Measurements from ENCODE around the gene PRPF39. TPM values are rescaled to one million over a fixed set of nuclear protein-coding genes. Genes with fewer than 3 reads are reported as not detected.
A peak's percentile ranks its signal among the peaks of the same experiment; 100 is the strongest.

PRPF39 gene
- total RNA-seq, 1 experiment from 2014 or later, result 59.8 TPM

DNA sequence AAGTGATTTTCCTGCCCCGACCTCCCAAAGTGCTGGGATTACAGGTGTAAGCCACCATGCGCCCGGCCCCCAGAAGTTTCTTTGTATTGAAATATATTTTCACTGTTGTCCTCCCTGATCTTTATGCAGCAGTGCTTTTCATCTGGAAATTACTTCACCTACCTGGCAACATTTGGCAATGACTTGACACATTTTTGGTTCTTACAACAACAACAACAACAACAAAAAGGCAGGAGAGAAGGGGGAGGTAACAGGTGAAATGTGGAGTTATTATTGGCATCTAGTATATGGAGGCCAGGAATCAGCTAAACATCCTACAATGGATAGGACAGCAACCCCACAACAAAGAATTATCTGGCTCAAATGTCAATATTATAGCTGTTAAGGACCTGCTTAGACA, 65.7 kb downstream of the PRPF39 start:
- H2BK15ac ChIP-seq (ENCODE audit: low read depth, low read length), result no peak overlapping the region
- H4K20me1 ChIP-seq (ENCODE audit: control insufficient read depth, insufficient read depth, insufficient read length), result no peaks in the 10 kb centered on the region
- H3T11ph ChIP-seq (ENCODE audit: low read length), result no peak overlapping the region
- no peaks in the 10 kb centered on the region for H3K27me3 Mint-ChIP-seq (ENCODE audit: low read depth)
- H2BK20ac ChIP-seq (ENCODE audit: low read depth, low read length, poor library complexity, severe bottlenecking), result no peak overlapping the region
- no peak overlapping the region for H3K56ac ChIP-seq (ENCODE audit: insufficient read length, low read depth, low read length)
- no peak overlapping the region for H3K14ac ChIP-seq (ENCODE audit: insufficient read depth, low read length)
- H3K4me2 ChIP-seq (ENCODE audit: insufficient read depth, insufficient read length, low read length), result no peak overlapping the region
- TF ChIP-seq, protein P1, sequence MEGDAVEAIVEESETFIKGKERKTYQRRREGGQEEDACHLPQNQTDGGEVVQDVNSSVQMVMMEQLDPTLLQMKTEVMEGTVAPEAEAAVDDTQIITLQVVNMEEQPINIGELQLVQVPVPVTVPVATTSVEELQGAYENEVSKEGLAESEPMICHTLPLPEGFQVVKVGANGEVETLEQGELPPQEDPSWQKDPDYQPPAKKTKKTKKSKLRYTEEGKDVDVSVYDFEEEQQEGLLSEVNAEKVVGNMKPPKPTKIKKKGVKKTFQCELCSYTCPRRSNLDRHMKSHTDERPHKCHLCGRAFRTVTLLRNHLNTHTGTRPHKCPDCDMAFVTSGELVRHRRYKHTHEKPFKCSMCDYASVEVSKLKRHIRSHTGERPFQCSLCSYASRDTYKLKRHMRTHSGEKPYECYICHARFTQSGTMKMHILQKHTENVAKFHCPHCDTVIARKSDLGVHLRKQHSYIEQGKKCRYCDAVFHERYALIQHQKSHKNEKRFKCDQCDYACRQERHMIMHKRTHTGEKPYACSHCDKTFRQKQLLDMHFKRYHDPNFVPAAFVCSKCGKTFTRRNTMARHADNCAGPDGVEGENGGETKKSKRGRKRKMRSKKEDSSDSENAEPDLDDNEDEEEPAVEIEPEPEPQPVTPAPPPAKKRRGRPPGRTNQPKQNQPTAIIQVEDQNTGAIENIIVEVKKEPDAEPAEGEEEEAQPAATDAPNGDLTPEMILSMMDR (conservative IDR thresholded peaks at IDR 0.05), result no peak
- no peak overlapping the region for H2AK5ac ChIP-seq (ENCODE audit: insufficient read length, low read length)
- no peak overlapping the region for H3K23ac ChIP-seq (ENCODE audit: insufficient read length, low read depth, low read length)
- peaks cover 7 to 19% (median 13%) of the 10 kb centered on the region in 3 experiments for H3K36me3 Mint-ChIP-seq (ENCODE audit: insufficient read depth in 1 of 3, low read depth in 3 of 3)
- no peaks in the 10 kb centered on the region for H3K79me1 ChIP-seq (ENCODE audit: insufficient read depth, low read depth, low read length, poor library complexity, severe bottlenecking)
- no peak overlapping the region for H3K18ac ChIP-seq (ENCODE audit: insufficient read length, low read depth, low read length)
- no peaks in the 10 kb centered on the region for H3K9me3 ChIP-seq (ENCODE audit: control insufficient read depth, low read depth, low read length)
- H3K9ac ChIP-seq (ENCODE audit: extremely low read depth, insufficient read length, low read length), result no peak overlapping the region
- H2BK5ac ChIP-seq (ENCODE audit: insufficient read length, low read length), result no peak overlapping the region
- no peaks in the 10 kb centered on the region; the same call in 1 of the 2 replicates for H3K4me1 ChIP-seq (ENCODE audit: insufficient read depth, low read length)
- no peak overlapping the region for H4K91ac ChIP-seq (ENCODE audit: insufficient read length, low read depth, low read length)
- H3K27me3 ChIP-seq (ENCODE audit: insufficient read depth, low read length), result no peaks in the 10 kb centered on the region
- H3K27ac ChIP-seq (ENCODE audit: insufficient read length, low read depth, low read length), result no peak overlapping the region
- no peaks in the 10 kb centered on the region for H3K23me2 ChIP-seq (ENCODE audit: insufficient read length, low read depth, low read length, poor library complexity, severe bottlenecking)
- H3K4me1 Mint-ChIP-seq, result peaks cover 9% of the 10 kb centered on the region in 2 experiments
- H3K4me3 Mint-ChIP-seq, result no peak overlapping the region
- peak overlapping the region in 2 of 3 experiments; percentile 28 to 48; a peak in 3 of 7 replicates for H3K27ac Mint-ChIP-seq
- H4K5ac ChIP-seq (ENCODE audit: insufficient read length, low read depth, low read length), result no peak overlapping the region
- H4K8ac ChIP-seq (replicated peaks; ENCODE audit: insufficient read length, low read depth, low read length), result no peak overlapping the region
- no peak overlapping the region for H2BK12ac ChIP-seq (ENCODE audit: insufficient read length, low read depth, low read length)
- no peaks in the 10 kb centered on the region; a peak in 1 of 5 replicates for H3K9me3 Mint-ChIP-seq
- no peak overlapping the region for H3K4ac ChIP-seq (ENCODE audit: low read depth, low read length)
- no peak for DNase-seq
- no peaks in the 10 kb centered on the region for H3K79me2 ChIP-seq (ENCODE audit: insufficient read depth, low read length)
- WGBS (ENCODE audit: extremely low coverage, insufficient read length, low lambda C conversion rate), result no CpG with 5 or more reads among the region's 3 CpGs
- H2AFZ ChIP-seq (ENCODE audit: low read length), result no peak overlapping the region
- H2BK120ac ChIP-seq (ENCODE audit: low read depth, low read length, poor library complexity, severe bottlenecking), result no peak overlapping the region

Data from H9 (cell line).